Spleen (tissue), 7 donors: Measurements from ENCODE around the gene MIDN.

Experiments used
- POLR2A ChIP-seq, 3 donors: fragments of 450-650 bp; IDR thresholded peaks; one replicate each; pipeline ENCODE4 v1.5.1; 2017; ENCODE audit warnings: antibody characterized with exemption in 3 of 3, mild to moderate bottlenecking in 1 of 3
- POLR2AphosphoS5 ChIP-seq, 3 donors: sonication (generic); formaldehyde crosslinking; IDR thresholded peaks; one replicate each; pipeline ENCODE4 v1.5.1; 2017; ENCODE audit warnings: antibody characterized with exemption in 3 of 3
- TF ChIP-seq, protein P1 (sequence below), 11 experiments: fragments of 200-600 bp in 7 of 11; fragments of 450-650 bp in 4 of 11; sonication (generic) in 4 of 11; IDR thresholded peaks in 8 of 11; conservative IDR thresholded peaks in 3 of 11; 1 replicate in 7 of 11; 2 replicates in 4 of 11; pipeline versions ENCODE4 v1.4.0 to v1.8.0; 2016 to 2021; ENCODE audit warnings: antibody characterized with exemption in 11 of 11, inconsistent platforms in 4 of 11, mild to moderate bottlenecking in 1 of 11
- donor health status: DM: no; HTN: no; CAD: no; lungs with moderate emphysema.
- donor health status: DM: no; HTN: no; CAD: no.
- donor health status: DM: no; HTN: no; CAD: no.

DNA sequence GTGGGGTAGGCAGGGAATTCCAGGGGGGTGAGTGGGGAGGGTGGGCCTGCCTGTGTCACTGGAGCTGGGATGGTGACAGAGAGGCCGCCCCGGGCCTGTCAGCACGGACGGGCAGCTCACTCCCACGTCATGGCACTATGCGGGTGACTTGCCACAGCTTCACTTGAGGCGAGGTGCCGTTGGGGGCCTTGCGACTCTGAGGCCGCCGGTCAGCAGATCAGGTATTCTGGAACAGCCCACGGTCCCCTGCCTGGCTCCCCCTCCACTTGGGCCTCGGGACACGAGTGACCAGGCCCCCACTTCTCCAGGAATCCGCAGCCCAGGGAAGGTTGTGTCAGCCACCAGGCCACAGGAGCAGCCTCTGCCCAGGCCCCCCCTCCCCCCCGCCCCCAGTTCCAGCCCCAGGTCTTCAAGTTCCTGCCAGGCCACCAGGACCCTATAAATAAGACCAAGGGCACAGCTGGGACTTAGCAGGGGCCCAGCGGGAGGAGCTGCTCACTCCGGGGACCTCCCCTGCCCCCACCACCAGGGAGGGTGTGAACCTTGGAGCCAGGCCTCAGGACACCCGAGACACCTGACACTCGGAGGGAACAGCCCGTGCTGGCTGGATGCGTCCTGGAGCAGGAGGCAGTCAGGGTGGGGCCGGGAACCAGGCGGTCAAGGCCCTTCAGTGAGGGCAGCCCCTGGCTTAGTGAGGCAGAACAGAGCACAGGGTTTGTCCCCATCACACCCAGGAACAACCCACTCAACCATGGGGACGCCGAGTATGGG, 2.7 kb upstream of the MIDN start:
- TF ChIP-seq, protein P1, sequence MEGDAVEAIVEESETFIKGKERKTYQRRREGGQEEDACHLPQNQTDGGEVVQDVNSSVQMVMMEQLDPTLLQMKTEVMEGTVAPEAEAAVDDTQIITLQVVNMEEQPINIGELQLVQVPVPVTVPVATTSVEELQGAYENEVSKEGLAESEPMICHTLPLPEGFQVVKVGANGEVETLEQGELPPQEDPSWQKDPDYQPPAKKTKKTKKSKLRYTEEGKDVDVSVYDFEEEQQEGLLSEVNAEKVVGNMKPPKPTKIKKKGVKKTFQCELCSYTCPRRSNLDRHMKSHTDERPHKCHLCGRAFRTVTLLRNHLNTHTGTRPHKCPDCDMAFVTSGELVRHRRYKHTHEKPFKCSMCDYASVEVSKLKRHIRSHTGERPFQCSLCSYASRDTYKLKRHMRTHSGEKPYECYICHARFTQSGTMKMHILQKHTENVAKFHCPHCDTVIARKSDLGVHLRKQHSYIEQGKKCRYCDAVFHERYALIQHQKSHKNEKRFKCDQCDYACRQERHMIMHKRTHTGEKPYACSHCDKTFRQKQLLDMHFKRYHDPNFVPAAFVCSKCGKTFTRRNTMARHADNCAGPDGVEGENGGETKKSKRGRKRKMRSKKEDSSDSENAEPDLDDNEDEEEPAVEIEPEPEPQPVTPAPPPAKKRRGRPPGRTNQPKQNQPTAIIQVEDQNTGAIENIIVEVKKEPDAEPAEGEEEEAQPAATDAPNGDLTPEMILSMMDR (IDR thresholded peaks at IDR 0.05 in 8 of 11, conservative IDR thresholded peaks at IDR 0.05 in 3 of 11), result no peak
- TF ChIP-seq POLR2A (IDR thresholded peaks at IDR 0.05), result no peak
- peak; percentile 71 to 84 (median 75) for TF ChIP-seq POLR2AphosphoS5 (IDR thresholded peaks at IDR 0.05)
